Kasumi-1 (cell line): ENCODE results near the gene USP2.

Source experiments
- DNase-seq, 2 experiments: peaks; one replicate each; lab custom pipeline; 2025; lab: John Stamatoyannopoulos, UW

USP2 gene

DNA sequence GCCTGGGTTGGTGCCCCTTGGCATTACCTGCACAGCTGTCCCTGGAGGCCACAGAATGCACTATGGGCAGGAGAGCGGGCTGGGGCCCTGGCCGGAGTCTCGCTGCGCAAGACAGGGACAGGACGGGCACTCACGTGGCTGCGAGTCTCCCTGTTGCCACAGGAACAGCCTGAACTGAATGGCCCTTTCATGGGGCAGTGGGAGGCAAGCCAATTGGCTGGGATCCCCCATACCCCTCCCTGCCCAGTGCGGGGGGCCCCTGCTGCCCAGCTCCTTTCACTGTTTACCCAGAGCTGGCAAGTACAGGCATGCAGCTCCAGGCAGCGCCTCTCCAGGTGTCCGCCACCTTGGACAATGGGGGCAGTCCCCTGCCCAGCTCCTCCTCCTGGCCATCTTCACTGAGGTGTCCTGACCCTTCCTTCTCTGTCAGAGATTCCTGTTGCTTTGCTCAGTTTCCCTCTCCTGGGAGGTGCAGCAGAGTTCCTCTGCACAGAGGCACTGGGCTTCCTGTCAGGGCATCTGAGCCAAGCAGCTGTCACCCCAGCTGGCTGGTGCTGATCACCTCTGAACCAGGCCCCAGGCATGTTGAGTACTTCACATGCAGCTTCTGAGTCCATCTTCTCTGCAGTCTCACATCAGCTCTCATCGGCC is 5.2 kb downstream of the USP2 start:
- no peak for DNase-seq

DNA sequence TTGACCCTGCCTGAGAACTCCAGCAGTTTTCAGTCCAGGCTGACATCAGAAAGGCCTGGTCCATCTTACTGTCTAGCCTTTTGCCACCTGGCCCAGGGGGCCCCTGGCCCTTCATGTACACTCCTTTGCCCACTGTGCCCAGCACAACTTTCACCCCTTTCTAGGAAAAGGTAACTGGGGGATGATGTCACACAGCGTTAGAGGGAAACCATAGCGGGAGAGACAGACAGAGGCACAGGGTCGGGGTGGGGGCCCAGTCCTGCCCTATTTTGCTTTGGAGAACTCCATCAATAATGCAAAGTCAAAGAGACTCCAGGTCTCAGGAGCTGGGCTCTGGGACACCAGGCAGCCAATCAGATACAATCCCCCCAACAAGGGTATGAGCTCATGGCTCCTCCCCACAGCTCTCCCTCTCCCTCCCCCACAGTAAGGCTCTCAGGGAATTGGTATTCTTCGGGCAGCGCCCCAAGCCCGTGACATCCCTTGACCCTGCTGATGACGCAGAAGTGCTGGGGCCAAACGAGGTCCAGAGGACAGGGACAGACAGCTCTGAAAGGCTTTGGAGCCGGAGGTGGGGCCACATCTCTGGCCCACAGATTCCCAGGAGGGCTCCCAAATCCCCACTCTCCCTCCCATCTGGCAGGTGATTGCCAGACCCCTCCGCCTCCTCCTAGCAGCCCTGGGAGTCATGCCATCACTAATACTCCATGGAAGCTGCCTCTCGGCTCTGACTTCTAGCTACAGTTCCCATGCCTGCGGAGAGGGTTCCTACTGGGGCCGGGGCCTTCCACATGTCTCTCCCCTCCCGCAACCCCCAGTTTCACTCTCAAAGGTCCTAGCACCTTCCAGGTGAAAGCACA is 5.9 kb downstream of the USP2 start:
- no peak for DNase-seq

DNA sequence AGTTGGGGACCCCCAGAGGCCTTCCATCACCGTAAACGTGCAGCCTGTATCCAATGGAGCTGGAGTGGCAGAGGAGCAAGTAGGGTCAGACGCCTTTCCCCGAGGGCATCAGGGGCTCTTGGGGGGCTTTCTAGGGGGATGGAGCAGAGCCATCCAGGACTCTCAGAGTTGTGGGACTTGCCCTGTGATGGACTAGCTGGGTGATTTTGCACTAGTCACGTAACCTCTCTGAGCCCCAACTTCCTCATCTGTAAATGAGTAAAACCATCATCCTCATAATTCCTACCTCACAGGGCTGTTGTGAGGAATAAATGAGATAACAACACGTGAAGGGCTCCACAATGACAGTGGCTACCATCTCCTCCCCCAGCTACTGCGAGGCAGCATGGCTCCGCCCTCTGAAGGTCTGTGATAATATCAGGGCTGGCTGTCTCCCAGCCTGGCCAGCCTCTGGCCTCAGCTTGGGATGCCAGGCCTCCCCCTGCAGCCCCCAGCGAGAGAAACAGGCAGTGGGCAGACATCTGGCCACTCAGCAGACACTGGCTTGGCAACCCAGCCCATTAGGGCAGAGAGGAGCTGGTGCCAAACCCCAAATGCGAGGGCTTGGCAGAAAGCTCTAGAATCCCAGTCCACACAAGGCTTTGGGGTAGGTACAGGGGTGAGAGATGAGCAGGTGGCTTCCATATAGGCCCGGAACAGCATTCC is 6.7 kb downstream of the USP2 start:
- no peak for DNase-seq

DNA sequence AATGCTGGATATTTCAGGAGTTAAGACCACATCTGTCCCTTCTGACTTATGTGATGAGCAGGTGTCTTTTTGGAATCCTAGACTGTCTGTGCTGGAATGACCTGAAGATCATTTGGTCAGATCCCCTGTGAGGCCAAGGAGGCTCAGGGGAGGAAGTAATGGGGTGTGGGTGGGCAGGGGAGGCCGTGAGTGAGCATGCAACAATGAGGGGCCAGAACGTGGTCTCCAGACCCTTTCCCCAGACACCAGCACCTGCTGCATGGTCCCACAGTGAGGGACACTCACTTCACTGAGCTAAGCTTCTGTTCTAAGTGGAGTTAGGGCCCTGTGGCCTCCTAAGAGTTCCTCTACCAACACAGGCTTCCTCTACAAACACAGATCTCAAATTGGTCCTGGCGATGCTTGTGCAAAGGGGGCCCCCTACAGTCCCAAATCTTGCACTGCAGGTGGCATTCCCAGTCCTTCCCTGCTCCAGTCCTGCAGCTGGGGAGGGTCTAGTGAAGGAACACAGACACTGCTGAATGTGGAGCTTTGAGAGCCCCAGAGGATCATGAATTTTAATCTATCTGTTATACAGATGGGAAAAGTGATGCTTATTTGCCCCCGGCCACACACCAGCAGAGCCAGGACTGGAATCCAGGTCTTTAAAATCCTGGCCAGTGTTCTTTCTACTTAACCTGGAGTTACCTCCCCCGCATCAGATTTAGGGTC is 7.4 kb downstream of the USP2 start:
- DNase-seq, result peak; percentile 75 to 82

DNA sequence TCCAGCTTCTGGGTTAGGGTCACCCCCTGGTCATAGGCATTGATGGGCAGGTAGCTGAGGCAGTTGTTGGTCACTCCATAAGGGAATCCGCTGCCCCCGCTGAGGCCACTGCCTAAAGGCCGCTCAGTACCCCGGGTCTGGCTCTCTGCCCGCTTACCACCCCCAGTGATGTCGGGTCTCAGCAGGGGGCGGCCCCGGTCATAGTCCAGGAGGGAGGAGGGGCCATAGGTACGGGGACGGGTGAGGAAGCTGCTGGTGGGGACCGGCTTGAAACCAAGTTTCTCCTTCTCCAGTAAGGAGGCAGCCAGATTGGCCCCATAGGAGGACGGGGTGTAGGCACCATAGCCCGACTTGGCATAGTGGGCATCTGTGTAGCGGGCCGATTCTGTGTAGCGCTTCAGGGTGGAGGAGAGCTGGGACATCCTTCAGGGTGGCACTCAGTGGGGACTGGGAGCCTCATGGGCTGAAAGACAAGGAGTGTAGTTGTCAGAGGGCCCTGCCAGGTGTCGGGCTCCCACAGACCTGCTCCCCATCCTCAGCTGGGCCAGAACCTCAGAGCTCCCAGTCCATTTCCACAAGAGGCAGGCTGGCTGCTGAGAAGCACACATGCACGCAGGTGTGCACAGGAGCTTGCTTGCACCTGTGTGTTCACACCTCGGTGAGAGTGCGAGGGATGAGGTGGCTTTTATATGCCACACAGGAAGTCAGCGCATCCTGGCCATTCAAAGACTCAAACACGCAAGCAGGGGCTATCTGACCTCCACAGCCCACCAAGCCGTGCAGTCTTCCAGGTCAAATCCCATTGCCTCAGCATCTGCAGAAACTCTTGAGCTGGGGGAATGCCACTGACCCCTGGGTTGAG is 8.2 kb downstream of the USP2 start:
- DNase-seq, result no peak

DNA sequence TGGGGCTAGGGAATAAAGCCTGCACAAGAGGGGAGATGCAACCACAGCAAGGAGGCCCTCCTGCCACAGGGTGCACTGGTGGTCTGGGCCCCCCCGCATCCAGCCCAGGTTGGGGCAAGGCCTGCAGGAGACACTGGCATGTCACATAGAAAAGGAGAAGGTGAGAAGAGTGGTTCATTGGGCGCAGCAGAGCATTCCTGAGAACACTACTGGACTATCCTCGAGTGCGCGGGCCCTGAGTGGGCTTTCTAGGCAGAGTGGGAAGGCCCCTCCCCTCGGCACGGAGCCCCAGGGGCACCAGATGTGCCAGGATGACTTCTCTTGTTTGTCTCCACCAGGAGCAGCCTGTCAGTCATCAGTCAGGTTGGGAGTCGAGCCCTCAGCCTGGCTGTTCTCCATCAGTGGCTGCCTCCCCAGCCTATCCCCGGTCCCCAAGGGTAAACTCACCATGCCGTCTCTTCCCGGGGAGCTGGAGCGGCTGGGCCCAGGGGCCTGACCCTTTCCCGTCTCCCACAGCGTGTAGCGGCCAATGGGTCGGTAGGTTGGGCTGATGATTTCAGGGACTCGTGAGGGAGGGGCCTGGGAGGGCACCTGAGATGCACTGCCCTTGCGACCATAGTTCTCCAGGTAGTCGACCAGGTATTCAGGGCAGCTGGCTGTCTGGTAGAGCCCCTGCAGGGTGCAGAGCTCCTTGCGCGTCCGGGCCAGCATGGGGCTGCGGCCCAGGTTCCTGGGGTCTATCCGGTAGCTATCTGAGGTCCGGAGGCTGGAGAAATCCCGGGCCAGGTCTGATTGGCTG is 9.0 kb downstream of the USP2 start:
- no peak for DNase-seq

DNA sequence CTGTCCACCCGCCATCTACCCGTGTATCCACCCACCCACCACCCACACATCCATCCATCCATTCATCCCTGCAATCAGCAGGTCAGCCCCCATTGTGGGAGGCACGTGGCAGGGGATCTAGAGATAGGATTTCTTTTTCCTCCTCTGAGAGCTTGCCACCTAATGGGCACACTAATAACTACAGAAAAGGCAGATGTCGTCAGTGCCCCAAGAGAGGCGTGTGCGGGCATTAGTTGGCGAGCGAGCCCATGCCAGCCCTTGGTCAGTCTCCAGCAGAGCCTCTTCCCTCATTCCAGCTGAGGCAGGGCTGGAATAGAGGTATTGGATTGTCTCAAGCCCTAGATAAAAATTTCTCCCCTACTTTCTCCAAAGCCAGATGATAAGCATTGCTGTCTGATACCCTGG is 9.7 kb downstream of the USP2 start:
- peak; percentile 14 to 43 for DNase-seq

DNA sequence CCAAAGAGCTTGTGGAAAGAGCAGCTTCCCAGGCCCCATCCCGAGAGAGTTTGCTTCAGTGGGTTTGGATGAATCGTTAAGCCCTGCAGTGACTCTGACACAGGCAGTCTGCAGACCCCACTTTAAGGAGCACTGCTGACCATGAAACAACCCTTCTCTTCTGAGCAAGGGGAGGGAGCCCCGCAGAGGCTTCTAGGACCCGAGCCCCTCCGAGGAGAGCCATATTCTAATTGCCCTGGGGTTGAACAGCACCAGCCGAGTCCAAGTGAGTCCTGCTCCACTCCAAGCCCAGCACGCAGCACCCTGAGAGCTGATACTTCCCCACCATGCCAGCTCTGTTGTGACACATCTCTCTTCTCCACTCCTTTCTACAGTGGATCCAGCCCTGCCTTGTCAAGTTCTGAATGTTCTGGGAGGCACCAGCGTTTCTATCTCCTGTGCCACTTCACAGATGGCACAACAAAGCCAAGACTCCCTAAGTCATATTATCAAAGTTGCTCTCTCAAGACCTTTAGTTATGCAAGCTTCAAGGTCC is 10.4 kb downstream of the USP2 start:
- DNase-seq, result no peak

DNA sequence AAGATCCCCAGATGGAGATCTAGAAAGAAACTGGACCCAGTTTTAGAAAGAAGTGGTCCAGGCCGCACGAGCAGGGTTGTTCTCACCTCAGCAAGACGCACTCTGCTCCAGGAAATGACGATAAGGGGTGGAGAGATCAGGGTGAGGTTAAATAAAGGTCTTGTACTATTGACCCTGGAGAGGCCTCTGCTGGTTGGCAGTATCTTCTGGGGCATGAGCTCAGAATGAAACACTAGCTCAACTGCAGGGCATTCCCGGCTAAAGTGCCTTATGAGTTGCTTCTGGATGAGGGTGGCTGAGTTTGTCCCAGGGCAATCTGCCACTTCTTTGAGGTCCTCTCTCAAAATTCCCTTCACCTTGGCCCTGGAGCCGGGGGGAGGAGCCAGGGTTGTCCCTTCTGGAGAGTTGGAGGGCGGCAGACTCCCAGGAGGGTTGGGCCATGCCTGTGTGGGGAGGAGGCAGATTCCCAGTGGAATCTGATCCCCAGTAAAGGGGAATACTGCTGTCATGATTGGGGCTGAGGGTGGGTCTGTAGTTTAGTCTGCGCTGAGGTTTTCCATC is 10.9 kb downstream of the USP2 start:
- DNase-seq, result no peak

DNA sequence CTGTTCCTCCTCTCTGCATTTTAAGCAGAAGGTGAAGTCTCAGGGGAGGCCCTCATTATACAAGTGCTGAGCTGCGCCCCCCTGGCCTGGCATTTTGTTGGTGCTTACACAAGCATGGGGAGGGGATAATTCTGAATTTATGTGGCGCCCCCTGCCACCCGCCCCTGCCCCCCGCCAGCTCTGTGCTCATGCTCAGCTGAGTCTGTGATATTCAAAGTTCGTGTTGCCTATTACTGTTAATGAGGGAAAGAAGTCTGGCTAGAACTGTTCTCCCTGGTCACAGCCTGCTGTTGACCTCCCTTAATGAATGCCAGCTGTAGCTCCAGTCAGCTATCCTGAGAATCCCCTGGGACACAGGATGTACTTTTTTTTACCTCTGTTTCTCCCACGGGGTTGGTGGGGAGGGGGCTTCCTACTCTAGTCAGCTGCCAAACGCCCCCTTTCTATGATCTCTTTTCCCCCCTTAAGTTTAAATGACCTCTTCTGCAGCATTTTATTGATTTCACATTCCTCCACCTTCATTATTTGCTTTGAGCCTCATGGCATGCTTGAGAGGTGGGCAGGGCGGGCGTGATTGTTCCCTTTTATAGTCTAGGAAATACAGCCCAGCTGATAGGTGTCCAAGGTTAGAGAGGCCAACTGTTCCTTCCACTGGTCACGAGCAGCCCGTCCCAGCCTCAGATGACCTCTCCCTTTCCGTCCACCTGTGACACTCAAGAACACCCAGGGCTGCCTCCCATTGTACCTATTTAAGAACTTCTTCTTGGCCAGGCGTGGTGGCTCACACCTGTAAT is 12.2 kb downstream of the USP2 start:
- DNase-seq, result no peak

DNA sequence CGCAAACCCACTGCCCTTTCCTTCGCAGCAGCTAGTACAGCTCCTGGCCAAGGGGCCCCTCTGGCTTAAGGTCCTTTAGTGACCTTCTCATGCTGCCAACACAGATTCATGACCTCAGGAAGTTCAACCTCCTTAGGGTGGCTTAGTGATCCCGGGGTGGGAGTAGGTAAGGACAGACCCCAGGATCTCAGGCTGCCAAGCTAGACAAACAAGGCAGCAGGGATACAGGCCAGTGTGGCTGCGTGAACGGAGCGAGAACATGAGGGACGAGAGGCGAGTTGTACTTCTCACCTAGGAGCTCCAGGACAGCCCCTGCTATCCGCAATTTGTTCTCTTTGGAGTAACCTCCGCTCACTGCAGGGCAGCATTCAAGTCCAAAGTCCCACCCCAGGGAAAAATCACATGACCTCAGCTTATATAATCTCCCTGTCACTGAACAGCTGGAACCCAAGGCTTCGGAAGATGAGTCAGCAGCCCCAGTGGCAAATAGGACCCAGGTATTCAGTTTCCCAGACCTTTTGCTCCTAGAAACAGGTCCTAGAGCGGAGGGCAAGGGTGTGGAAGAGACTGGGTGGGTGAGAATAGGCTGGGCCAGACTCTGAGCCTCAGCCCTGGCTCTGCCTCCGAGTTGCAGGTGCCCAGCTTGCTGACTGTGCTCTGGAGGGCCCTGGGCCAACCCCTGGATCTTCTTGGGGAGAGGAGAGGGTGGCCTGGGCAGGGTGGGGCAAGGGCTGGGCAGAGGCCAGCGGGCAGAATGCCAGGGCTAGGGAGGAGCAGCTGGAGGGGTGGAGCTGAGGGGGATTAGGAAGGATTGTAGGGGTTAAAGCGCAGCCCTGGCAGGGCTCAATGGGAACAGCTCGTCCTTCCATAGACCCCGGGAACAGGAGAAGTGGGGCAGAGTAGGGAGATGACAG is 13.1 kb downstream of the USP2 start:
- no peak for DNase-seq

DNA sequence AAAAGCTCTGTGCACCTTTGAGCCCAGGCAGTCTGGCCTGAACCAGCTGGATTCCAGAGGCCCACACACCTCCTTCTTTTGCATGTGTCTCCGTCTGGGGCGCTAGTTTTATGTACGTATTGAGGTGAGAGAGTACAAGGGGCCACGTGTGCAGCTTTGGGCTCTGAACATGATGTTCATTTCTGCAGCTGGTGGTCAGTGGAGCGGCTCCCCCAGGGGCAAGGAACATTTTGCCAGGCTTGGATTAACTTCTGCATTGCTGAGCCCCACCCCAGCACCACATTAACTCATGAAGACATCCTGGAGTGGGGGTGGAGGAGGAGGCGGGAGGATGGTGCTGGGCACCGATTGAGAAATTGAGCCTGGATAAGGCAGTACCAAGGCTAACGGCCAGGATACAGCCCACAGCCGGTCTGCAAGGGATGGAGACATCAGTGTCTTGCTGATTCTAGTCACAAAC is 13.8 kb downstream of the USP2 start:
- no peak for DNase-seq

DNA sequence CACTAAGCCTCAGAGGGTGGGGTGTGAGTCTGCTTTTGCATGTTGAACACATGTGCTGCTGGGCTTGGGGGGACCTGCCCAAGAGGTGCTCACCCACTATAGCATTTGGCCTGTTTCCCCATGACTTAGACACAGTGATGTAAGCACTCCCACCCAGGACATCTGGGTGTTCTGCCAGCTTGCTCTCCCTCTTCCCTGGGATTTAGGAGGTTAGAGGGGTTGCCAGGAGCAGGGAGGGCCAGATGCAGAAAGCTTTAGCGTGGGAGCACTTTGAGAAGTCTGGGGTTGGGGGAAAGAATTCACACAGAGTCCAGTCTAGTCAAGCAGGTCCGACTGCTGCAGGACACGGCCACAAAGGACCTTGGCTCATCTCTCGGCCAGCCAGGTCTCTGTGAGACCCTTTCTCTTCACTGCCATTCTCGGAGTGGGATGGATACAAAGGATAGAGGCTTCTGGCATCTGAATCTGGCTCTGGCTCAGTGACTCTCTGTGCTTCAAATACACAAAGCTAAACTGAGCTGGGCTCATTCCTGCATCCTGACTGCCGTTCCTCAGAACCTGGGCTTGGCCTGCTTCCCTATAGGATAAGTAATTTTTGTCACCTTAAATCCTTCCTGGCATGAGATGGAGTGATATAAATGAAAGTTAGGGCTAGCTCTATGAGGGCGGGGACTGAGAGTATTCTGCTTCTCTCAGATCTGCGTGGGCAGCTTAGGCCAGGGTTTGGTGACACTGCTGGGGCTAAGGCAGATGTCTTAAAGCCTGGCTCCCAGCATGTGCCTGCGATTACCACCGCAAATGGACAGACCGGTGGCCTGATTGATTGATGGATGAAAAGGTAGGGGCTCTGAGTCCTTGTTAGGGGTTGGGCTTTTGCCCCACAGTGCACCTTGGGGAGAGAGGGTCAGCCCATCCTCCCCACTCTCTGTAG is 14.5 kb downstream of the USP2 start:
- DNase-seq, result no peak

DNA sequence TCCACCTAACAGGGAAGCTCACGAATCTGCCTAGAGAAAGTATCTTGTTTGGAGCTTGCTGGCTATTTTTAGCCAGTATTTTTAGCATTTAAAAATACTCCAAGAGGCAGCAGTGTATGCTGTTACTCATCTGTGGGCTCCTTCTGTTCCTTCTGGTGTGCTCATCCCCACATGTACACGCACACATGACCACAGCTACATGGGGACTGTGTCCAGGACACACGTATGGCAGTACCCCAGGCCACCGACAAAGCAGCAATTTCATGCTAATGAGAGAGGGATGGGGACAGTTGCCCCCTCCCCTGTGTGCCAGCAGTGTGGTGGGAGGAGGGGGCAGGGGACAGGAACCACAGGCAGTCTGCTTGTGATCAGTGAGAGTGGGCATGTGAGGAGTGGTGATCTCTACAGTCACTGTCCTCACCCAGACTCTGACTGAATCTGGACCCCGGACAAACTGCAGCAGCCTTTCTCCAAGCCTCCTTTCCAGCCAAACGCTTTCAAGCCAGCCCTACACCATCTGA is 16.4 kb downstream of the USP2 start:
- peak in 1 of 2 experiments; percentile 11 for DNase-seq

DNA sequence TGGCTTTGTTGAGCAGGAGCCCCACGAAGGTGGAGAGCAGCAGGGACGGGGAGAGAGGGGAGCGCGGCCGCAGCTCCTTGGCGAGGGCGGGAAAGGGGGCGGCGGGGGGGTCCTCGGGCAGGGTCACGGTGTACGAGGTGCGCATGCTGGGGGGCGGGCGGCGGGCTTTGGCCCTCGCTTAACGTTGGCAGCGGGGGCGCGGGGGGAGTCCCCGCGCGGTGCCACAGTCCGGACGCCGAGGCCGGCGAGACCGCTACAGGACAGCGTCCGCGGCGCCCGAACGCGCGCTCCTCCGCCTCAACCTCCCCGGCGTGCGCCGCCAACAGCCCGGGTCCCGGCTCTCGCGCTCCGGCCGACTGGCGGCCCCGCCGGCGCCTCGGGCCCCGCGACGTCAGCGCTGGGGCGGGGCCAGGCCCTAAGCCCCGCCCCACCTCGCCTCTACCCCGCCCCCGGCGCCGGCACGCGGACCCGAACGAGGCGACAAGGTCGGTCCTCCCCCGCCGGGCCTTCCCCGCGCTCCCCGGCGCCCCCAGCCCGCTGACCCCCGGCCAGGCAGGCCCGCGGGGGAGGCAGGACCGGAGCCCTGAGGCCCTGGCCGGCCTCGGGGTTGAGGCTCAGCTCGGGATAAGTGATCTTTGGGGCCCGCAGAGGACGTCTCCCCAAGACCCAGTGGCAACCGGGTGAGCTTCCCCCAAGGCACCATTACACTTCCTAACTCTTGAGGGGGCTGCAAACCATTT is 17.5 kb downstream of the USP2 start:
- DNase-seq, result peak; percentile 27 to 38
